ENCODE data around the gene CAMK1D.

Gene CAMK1D

DNA sequence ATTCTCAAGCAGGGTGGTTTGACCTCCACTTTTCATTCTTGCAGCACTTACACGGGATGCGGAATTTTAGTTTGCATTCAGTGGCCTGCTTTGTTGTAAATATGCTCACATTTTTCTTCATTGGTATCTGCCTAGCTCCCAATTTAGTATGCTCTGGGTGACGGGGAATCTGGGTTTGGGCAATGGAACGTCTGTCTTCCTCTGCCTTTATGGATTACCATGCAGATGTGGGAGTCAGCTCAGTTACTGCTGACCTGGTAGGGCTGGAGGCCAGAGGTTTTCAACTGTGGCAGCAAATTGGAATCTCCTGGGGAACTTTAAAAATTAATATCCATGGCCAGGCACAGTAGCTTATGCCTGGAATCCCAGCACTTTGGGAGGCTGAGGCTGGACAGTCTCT is 161.6 kb downstream of the CAMK1D start:
- in situ Hi-C loops (cut with HindIII; ENCODE audit: low sequenced_read_pairs) = no loop called here

DNA sequence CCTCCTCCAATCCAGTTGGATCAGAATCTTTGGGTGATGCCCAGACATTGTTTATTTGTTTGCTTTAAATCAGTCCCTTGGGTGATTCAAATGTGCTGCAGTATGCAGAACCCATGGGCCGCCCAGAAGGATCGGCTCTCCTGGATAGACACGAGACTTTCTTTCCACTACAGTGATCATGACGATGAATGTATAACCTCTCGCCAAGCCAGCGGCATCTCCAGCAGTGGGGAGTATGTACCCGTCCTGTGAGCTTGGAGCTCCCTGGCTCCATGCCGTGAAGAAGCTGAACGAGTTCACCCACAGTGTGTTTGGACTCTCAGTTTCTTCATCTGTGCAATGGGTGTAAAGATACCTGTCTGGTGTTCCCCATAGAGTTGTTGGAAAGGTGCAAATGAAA is 162.3 kb downstream of the CAMK1D start:
- in situ Hi-C loops (cut with HindIII; ENCODE audit: low sequenced_read_pairs) = no loop called here

DNA sequence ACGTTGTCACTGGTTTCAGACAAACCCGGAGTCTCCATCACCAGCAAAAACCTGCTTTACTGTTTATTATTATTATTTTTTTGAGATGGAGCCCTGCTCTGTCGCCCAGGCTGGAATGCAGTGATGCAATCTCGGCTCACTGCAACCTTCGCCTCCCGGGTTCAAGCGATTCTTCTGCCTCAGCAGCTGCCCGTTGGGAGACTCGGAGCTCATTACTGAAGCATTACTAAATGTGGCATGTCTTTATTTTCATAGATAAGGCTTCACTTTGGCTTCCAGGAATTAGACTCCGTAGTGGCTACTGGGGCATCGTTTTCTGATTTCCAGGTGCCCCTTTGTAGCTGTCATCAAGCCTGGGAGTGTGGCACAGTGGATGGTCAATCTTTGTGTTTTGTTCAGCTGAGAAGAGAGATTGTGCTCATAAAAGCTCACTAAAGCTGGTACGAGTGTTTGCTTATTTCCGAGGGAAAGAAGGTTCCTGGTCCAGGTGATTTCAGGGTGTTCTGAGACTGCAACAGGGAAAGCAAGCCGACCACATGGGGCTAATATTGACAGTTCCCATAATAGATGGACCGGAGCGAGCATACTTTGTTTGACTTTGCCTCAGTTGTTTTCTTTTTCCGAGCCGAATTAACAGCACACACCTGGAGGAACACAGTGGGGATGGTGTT is 163.1 kb downstream of the CAMK1D start:
- in situ Hi-C loops (cut with HindIII; ENCODE audit: low sequenced_read_pairs) = no loop called here

DNA sequence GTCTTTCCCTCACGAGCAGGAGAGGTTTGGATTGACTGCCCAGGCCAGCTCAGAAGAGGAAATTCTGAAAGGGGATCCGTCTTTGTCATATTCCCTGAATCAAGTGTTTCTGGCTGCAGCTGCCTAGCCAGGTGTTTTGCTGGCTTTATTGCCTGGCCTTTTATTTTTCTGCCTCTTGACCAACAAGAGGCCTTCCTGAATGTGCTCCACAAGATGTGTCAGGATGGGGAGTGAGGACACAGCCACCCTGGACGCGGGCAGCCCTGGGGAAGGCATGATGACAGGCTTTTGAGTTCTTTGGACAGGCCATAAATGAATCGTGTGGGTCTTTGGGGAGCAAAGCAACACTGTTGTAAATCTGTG is 163.6 kb downstream of the CAMK1D start:
- in situ Hi-C loops (cut with HindIII; ENCODE audit: low sequenced_read_pairs) = no loop called here

DNA sequence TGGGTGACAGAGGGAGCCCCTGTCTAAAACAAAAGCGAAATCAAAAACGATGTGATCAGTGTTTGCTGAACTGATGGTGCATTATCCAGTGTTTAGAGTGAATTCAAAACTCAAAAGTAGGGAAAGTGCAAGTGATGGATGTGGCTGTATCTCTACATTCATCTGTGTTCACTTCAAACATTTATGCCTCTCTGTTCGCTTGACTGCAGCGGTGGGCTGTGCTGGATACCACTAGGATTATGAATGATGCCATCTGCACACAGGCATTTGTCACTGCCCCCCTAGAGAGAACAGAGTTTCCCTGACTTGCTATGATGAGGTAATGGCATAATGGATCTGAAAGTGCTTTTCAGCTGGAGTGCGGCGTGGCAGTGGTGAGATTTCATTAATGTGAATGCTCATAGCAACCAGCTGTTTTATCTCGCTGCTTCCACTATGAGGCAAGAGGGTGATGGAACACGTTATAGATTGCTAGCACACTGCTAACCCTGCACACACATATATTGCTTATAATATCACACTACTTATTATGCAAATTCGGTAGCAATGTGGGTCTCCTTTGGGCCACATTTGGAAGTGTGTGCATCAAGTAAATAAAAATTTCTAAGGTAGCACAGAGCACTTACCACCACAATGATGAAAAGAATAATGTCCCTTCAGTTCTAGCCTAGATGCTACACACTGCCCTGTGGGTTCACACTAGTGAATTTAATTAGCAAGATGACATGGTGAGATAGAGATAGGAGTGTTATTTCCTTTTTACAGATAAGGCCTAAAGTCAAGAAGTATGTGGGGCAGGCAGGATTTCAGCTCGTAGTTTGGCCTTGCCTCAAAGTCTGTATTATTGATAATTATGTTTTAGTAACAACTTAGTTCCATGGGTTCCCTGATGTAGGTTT is 164.7 kb downstream of the CAMK1D start:
- in situ Hi-C loops (cut with HindIII; ENCODE audit: low sequenced_read_pairs) = no loop called here

DNA sequence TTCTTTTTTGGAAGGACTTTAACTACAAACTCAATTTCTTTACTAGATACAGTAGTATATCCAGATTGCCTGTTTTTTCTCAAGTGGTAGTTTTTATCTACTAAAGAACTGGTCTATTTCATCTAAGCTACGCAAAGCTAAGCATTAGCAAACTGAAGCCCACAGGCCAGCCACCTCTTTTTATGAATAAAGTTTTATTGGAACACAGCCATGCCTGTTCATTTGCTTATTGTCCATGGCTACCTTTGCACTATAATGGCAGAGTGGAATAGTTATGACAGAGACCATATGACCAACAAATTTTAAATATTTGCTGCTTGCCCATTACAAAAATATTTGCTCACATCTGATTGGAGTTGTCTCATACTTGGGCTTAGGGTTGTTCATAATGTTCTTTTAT is 168.7 kb downstream of the CAMK1D start:
- in situ Hi-C loops (cut with HindIII; ENCODE audit: low sequenced_read_pairs) = no loop called here

DNA sequence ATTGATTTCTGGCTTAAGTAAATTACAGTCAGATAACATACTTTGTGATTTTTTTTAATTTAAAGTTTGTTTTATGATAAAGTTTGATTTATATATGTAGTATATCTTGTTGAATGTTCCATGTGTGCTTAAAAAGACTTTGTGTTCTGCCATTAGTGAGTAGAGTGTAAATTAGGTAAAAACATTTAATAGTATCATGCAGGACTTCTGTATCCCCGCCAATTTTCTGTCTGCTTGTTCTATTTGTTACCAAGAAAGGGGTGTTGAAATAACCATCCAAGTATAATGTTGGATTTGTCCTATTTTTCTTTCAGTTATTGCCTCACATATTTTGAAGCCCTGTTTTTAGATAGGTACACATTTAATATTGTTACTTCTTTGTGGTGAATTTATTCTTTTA is 172.1 kb downstream of the CAMK1D start:
- in situ Hi-C loops (cut with HindIII; ENCODE audit: low sequenced_read_pairs) = no loop called here

DNA sequence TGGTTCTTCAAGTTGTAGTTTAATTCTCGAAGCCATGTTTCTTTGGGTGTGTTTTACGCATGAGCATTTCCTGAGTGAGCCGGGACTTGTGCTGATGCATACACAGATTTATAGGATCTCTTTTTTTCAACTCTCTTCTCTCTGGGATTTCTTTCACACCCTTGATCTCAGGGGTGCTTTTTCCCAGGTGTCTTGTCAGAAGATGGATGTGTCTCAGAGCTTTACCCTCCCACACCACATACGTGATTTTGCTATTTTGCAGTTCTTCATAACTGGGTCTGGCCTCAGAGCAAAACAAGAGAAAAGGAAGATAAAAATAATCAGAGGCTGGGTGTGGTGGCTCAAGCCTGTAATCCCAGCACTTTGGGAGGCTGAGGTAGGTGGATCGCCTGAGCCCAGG is 177.0 kb downstream of the CAMK1D start:
- in situ Hi-C loops (cut with HindIII; ENCODE audit: low sequenced_read_pairs) = no loop called here

DNA sequence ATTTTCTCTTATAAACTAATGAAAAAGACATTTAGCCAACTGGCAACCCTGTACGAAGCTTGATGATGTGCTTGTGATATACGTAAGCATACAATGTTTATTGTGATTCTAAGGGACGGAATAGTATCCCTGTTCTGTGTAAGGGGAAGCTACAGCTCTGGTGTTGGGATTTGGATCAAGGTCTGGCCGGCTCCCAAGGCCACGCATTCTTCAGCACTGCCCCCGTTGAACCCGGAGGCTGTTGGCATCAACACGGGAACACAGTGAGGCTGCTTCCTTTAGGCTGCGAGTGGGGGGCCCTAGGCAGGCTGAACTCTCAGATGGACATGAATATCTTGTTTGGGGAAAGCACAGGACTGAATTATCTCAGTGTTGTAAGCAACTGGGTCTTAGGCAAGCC is 180.6 kb downstream of the CAMK1D start:
- in situ Hi-C loops (cut with HindIII; ENCODE audit: low sequenced_read_pairs) = no loop called here

DNA sequence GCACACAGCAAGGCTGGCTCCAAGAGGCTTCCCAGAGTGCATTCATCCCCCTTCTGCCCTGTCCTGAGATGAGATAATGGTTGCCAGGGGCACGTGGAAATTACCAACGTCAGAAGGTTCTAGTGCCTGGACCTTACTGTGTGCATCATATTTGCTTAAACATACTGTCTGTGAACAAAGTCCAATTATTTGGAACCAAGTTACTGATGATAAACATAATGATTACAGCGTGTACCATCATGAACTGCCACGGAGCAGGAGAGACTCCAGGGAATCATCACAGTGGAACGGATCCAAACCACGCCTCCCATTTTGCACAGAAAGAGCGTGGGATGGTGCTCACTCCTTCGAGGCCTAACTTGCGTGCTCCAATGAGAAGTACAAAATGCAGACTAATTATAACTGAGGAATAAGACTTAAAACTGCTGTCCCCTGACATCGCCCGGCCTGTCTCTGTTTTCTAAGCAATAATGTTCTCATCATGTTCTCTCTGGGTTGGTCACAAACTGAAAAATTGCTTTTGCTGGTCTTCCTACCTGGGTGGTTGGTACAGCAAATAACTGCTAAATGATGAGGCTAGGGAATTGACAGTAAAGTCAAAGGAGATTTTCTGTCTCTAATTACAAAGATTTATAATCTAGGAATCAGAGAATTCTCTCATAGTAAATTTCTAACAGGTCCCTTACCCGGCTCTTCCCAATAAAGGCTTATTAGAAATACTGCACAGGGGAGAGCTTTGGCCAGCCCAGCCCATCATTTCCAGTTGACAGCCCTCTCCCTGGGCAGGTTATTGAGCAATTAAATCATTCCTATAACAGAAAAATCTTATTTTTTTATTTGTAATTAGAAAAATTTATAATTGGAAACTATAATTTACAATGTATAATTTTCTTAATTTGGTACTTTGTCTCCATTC is 182.2 kb downstream of the CAMK1D start:
- in situ Hi-C loops (cut with HindIII; ENCODE audit: low sequenced_read_pairs) = no loop called here

DNA sequence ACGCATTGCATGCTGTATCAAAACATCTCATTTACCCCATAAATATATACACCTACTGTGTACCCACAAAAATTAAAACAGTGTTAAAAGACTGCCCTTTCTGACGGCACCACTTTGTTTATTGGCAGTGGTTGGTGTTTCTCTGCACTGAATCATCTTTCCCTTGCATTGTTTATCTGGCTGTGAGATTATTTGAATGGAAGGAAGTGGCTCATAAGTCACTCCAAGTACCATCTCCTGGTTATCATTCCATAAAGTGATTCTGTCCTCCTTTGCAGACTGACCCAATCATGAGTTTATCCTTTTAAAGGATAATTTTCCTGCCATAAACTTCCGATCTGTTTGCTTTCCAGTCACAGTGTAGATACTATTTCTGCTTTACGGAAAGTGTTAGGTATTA is 183.8 kb downstream of the CAMK1D start:
- in situ Hi-C loops (cut with HindIII; ENCODE audit: low sequenced_read_pairs) = no loop called here

DNA sequence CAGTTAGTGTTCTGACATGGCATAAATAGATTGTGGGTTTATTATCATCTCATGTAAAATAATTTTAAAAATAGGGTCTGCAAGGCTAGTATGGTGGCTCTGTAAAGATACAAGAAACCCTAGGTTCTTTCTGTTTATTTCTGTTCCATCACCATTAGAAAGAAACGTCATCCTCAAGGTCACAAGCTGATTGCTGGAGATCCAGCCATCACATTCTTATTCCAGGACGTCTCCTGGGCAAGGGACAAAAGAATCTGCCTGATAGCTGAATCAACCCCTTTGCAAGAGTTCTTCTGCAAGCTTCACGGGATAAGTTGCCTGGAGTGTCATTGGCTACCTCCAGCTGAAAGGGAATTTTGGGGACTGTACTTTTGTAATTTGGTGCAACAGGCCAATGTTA is 184.4 kb downstream of the CAMK1D start:
- in situ Hi-C loops (cut with HindIII; ENCODE audit: low sequenced_read_pairs) = no loop called here

DNA sequence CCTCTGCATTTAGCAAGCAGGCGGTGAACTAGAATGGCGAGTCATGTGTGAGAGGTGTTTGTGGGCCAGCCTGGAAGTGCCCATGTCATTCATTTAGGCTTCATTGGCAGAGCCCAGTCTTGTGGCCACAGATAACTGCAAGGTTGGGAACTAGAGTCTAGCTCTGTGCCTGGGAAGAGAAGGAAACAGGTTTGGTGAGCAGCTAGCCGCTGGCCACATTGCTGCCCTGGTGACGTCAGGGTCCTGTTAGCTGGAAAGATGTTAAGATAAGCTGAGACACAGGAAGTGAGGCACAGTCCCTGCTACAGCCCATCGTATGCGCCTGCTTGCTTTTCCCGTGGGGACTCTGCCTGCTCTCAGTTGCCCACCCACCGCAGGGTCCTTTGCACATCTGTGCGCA is 185.5 kb downstream of the CAMK1D start:
- in situ Hi-C loops (cut with HindIII; ENCODE audit: low sequenced_read_pairs) = no loop called here

DNA sequence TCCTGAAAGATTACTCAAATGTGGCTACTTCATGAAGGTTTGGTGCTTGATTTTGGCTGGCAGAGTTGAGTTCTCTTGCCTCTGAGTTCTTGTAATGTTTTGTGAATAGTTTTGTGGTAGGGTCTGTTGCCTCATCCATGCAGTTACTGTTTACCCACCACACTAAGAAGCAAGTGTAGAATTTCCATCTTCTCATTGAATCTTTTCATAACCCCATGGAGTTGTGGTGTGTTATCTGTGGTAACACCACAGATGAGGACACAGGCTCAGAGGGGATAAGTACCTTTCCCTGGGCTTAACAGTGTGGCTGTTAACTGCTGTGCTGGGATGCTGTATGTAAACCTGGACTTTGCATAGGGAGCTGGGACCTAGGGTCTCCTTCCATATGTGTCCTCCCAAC is 186.3 kb downstream of the CAMK1D start:
- in situ Hi-C loops (cut with HindIII; ENCODE audit: low sequenced_read_pairs) = no loop called here

DNA sequence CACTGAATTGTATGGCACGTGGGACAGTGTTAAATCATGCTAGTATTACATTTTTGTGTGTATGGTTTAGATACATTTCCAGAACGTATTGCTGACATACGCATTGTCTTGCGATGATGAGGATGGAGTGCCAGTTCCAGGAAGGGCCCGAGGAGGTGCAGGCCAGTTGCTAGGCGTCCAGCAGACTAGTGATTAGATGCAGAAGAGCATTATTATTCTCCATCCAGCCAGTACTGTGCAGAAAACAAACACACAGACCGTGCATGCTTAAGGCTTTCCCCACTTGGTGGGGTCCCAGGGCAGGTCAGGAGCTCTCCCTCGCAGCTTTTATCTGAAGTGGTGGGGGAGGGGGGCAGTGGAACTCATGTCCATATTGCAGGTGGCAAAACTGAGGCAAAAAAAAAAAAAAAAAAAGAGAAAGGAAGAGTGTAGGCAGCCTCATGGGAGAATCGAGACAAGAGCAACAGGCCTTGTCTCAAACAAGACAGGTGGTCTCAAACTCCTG is 189.2 kb downstream of the CAMK1D start:
- in situ Hi-C loops (cut with HindIII; ENCODE audit: low sequenced_read_pairs) = no loop called here

DNA sequence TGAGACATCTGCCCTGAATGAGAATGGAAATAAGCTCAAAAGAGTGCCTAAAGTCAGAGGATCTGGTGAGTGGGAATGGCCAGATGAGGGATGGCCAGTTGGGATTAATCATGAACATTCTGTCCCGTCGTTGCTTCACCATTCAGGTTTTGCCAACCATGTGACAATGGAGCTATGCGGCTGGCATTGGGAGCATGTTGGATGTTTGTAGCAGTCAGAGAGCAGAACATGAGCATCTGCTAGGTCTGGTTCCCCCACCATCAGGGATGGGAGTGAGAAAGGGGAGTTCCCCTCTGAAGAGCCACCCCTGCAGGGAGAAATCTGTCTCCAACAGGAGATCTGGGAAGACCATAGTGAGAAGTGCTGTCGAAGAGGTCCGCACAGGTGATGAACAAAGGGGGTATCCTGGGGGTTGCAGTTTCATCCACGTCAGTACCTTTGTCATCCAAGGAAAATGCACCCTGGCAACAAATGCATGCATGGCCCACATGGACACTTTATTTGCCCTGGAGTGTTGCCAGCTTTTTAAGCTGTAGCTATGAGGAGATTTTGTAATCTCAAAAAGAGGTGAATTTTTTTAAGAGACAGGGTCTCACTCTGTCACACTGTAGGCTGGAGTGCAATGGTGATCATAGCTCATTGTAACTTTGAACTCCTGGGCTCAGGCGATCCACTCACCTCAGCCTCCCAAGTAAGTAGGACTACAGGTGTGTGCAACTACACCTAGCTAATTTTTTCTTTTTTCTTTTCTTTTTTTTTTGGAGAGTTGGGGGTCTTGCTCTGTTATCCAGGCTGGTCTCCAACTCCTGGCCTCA is 190.2 kb downstream of the CAMK1D start:
- in situ Hi-C loops (cut with HindIII; ENCODE audit: low sequenced_read_pairs) = no loop called here

DNA sequence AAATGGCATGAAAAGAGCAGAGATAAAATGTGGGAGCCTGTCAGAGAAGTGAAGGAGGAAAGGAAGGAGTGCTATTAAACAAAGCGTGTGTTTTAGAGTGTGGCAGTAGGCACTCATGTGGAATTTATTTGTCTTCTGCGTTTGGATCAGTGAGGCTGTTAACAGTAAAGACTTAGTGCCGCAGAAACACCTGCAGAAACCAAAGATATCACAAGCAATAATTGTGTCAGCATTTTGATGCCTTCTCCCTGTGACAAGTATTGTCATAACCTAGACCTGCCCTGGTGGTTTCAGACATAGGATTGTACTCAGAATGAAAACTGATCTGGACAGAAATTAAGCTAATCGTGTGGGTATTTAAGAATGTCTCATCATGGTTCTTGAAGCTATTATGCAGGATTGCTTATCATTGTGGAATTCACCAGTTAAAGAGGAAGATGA is 191.0 kb downstream of the CAMK1D start:
- in situ Hi-C loops (cut with HindIII; ENCODE audit: low sequenced_read_pairs) = no loop called here

DNA sequence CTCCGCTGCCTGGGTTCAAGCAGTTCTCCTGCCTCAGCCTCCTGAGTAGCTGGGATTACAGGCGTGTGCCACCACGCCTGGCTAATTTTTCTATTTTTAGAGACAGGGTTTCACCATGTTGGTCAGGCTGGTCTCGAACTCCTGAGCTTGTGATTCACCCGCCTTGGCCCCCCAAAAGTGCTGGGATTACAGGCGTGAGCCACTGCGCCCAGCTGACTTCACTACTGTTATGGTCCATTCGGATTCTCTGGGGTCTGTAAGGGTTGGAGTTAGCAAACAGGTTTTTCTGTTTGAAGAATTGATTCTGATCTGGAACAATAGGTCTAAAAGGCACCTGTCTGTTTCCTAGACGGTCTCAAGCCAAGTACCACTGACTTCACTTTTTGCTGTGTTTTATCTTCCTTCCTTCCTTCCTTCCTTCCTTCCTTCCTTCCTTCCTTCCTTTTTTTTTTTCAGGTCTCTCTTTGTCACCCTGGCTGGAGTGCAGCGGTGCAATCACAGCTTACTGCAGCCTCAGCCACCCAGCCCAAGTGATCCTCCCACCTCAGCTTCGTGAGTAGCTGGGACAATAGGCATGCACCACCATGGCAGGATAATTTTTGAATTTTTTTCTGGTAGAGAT is 192.2 kb downstream of the CAMK1D start:
- in situ Hi-C loops (cut with HindIII; ENCODE audit: low sequenced_read_pairs) = no loop called here

DNA sequence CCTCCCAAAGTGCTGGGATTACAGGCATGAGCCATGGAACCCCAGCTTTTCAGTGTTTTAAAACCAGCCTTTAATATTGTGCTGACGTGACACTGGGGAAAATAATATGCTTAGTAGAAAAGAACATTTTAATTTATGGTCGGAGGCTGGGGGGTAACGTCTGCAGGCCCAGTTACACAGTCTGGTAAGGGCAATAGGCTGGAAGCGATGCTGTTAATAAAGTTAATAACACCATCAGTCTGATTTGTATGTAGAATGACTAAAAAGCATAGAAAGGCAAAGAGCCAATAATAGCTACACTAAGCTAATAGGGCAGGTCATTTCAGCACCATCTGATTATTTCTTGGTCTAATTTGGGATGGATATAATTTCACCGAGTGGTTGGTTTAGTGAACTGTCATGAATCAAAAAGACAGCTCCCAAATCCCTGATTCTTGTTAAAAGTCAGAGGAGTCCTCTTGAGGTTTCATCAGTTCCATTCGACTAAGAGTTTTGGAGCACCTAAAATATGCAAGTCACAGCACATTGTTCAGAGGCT is 192.9 kb downstream of the CAMK1D start:
- in situ Hi-C loops (cut with HindIII; ENCODE audit: low sequenced_read_pairs) = no loop called here

DNA sequence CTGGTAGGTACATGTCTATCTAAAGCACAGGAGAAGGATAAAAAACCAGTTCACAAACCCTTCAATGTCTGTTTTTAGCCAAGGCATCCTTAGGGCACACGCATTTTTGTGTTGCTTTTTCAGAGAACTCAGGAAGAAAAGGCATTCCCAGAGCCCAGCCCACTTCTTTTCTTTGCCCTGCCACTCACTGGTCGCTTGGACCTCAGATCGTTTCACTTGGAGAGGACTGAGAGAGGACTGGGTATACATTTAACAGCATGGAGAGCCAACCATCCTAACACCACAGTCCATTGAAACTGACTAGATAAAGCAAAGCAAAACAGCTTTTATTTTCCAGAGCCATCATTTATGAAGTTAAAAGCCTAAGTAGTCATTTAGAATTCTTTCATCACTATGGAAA is 194.2 kb downstream of the CAMK1D start:
- in situ Hi-C loops (cut with HindIII; ENCODE audit: low sequenced_read_pairs) = no loop called here

Measured in DLD1 (cell line).